ENCODE results near the gene CORO2B.

CORO2B gene

GRCh38 chr15:68553994-68554720 is 24.6 kb upstream of the CORO2B start:
- DNase-seq, result peak; percentile 59

GRCh38 chr15:68554721-68555678 is 23.8 kb upstream of the CORO2B start:
- DNase-seq, result no peak

GRCh38 chr15:68555679-68556037 is 23.1 kb upstream of the CORO2B start:
- no peak for DNase-seq

- DNase-seq, result no peak
Measured at GRCh38 chr15:68556139-68556990, 22.4 kb upstream of the CORO2B start.

- no peak for DNase-seq
Measured at GRCh38 chr15:68557469-68558317, 21.1 kb upstream of the CORO2B start.

- no peak for DNase-seq
Measured at GRCh38 chr15:68558318-68559305, 20.2 kb upstream of the CORO2B start.

- peak; percentile 78 for DNase-seq
Measured at GRCh38 chr15:68559345-68560310, 19.2 kb upstream of the CORO2B start.

- DNase-seq, result no peak
Measured at GRCh38 chr15:68560501-68561113, 18.2 kb upstream of the CORO2B start.

- no peak for DNase-seq
Measured at GRCh38 chr15:68561171-68561900, 17.5 kb upstream of the CORO2B start.

GRCh38 chr15:68561901-68562300 is 16.9 kb upstream of the CORO2B start:
- DNase-seq, result no peak

- no peak for DNase-seq
Measured at GRCh38 chr15:68564173-68564572, 14.6 kb upstream of the CORO2B start.

GRCh38 chr15:68565234-68565633 is 13.6 kb upstream of the CORO2B start:
- DNase-seq, result no peak

GRCh38 chr15:68565726-68566125 is 13.1 kb upstream of the CORO2B start:
- no peak for DNase-seq

- no peak for DNase-seq
Measured at GRCh38 chr15:68566377-68566954, 12.3 kb upstream of the CORO2B start.

GRCh38 chr15:68567345-68567744 is 11.4 kb upstream of the CORO2B start:
- no peak for DNase-seq

GRCh38 chr15:68570974-68571373 is 7.8 kb upstream of the CORO2B start:
- no peak for DNase-seq

- no peak for DNase-seq
Measured at GRCh38 chr15:68571582-68571981, 7.2 kb upstream of the CORO2B start.

GRCh38 chr15:68572309-68572708 is 6.5 kb upstream of the CORO2B start:
- DNase-seq, result no peak
